Fibroblast of the conjunctiva (primary cell): ENCODE measurements around the gene PDCD2L.
"Not testable (repeated sequence)": the region's sequence is repeated elsewhere in the genome, so short reads cannot be mapped to it uniquely, and the experiment has no call there.

Source experiments
- DNase-seq: peaks from one replicate; pipeline ENCODE4 v3.0.0-alpha.2; 2010; ENCODE audit warnings: low read depth

Gene PDCD2L, protein sequence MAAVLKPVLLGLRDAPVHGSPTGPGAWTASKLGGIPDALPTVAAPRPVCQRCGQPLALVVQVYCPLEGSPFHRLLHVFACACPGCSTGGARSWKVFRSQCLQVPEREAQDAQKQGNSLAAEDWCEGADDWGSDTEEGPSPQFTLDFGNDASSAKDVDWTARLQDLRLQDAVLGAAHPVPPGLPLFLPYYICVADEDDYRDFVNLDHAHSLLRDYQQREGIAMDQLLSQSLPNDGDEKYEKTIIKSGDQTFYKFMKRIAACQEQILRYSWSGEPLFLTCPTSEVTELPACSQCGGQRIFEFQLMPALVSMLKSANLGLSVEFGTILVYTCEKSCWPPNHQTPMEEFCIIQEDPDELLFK

GRCh38 chr19:34404109-34404909 is at the start of gene PDCD2L:
Gene PDCD2L, plus strand, starts transcription at chr19:34404399. Its CDS starts 32 bp downstream, at chr19:34404431.
- peak; percentile 72 for DNase-seq

DNA sequence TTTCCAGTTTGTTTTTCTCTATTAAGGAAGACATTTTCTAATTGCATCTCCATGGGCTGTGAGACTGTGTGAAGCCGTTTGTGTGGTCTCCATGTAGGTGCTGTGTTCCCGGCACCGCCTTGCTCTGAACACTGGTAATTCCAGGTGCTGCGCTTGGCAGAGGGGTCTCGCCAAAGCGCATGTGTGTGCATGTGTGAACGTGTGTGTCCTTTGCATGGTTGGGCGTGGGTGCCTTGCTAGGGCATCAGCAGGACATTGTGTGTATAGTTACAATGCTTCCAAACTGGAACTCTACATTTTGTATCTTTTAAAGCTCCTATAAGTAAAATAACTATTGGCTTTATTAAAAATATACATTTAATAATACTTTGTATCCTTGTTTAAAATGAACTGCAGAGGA is 49.0 kb upstream of the PDCD2L start:
- DNase-seq = no peak

- no peak for DNase-seq
These were observed 47.3 kb upstream of the PDCD2L start for GRCh38 chr19:34356875-34357274.

GRCh38 chr19:34357431-34357830 is 46.8 kb upstream of the PDCD2L start:
- no peak for DNase-seq

DNA sequence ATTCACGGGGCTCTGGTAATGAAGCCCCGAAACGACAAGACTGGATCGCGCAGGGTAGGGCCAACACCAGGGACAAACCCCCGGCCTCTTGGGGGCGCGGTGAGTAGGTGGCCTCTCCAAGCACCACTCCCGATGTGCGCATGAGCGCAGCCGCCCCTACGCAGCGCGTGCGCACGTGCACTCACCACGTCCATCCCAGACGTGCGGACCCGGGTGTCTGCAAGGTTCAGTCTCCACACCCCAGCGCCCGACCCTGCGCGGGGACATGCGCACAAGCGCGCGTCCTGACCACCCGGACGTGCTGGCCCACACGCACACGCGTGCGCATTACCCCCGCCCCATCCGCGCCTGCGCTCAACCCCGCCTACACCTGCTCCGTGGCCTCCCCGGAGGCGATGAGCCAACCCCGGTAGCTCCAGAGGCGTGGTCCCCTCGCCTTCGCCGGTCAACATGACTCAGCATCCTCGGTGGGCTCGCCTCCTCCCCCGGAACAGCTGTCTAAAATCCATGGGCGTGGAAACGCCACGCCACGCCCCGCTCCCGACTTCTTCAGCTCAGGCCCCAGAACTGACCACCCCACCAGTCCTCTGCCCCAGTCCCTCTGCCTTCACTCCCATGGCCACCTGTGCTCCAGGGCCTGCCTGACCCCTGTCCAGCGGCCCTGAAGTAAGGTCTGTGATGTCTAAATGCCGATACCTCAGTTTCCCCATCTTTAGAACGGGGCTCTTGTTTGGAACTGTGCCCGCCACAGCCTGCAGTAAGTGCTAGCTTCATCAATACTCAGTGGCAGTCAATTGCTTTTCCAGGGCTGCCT is 44.9 kb upstream of the PDCD2L start:
- DNase-seq = peak; percentile 95

DNA sequence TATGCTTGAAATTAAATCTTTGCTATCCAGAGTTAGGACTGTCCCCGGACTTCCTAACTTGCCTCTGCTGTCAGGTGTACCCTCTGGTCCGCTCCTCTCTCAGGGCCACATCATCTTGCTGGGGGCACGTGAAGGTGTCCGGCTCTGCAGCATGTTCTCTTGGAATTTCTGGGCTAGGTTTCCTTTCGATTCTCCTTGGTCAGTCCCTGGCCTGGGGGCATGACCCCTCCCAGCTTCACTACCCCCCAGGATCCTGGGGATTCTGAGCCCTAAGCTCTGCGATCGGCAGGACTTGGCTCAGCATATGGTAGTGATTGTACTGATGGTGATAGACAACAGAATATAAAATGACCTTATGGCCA is 44.3 kb upstream of the PDCD2L start:
- DNase-seq = no peak

DNA sequence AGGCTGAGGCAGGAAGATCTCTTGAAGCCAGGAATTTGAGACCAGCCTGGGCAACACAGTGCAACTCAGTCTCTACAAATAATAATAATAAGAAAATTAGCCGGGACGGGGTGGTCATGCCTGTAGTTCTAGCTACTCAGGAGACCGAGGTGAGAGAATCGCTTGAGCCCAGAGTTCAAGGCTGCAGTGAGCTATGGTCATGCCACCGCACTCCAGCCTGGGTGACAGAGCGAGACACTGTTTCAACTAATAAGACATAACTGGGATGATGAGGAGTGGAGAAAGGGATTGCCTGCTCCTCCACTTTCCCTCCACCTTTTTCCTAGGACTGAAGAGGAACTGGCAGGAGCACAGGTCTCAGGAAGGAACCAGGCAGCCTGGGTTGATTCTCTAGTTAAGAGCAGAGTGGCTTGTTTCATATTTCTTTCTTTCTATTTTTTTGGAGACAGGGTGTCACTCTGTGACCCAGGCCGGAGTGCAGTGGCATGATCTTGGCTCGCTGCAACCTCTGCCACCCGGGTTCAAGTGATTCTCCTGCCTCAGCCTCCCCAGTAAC is 43.8 kb upstream of the PDCD2L start:
- DNase-seq = no peak

DNA sequence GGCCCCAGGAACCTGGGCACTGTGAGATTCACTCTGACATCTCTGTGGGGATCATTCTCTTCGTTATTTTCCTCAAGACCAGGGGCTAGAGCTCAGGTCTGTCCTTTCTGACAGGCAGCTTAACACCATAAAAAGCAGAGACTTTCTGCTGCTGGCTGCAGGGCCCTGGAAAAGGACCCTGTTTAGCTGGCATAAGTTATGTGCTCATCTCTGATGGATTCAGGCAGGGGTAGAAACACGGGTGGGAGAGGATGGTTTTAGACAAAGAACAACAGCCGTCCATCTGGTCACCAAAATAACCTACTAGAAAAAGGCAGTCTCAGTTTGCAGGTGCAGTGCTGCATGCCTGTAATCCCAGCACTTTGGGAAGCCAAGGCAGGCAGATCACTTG is 41.5 kb upstream of the PDCD2L start:
- DNase-seq = no peak

DNA sequence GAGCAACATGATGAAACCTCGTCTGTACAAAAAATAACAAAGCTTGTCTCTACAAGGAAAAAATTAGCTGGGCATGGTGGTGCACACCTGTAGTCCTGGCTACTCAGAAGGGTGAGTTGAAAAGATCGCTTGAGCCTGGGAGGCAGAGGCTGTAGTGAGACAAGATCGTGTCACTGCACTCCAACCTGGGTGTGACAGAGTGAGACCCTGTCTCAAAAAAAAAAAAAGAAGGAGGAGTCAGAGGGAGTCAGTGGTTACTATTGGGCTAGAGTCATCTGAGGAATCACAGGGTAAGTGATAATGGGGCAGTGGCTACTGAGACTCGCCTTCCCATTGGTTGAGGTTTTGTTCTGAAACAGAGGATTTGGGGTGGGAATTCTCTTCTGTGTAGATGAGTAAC is 41.1 kb upstream of the PDCD2L start:
- DNase-seq = no peak

GRCh38 chr19:34363930-34364329 is 40.3 kb upstream of the PDCD2L start:
- DNase-seq = no peak

GRCh38 chr19:34364462-34364829 is 39.8 kb upstream of the PDCD2L start:
- no peak for DNase-seq

DNA sequence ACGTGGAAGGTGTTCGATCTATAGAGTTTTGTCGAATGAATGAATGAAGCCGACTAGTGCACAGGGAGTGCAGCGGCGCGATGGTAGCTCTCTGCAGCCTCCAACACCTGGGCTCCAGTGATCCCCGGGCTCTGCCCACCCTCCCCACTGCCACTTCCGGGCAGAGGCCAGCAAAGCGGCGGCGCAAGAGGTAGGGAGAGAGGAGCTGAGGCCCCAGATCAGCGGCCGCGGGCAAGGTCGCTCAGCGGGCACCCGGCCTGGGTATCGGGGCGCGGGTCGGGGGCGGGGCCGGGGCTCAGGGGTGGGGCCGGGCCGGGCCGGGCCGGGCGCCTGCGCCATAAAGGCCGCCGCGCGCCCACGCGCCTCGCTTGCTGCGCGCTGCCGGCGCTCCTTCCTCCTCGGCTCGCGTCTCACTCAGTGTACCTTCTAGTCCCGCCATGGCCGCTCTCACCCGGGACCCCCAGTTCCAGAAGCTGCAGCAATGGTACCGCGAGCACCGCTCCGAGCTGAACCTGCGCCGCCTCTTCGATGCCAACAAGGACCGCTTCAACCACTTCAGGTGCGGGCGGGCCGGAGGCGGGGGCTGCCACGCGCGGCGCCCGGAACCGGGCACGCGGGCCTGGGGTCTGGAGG is 39.3 kb upstream of the PDCD2L start, which contains the start of gene GPI:
GPI (plus strand) TSS at position 367 of the 633 bp plus-strand sequence; CDS start at position 438, 71 bp downstream.
- DNase-seq = no peak

DNA sequence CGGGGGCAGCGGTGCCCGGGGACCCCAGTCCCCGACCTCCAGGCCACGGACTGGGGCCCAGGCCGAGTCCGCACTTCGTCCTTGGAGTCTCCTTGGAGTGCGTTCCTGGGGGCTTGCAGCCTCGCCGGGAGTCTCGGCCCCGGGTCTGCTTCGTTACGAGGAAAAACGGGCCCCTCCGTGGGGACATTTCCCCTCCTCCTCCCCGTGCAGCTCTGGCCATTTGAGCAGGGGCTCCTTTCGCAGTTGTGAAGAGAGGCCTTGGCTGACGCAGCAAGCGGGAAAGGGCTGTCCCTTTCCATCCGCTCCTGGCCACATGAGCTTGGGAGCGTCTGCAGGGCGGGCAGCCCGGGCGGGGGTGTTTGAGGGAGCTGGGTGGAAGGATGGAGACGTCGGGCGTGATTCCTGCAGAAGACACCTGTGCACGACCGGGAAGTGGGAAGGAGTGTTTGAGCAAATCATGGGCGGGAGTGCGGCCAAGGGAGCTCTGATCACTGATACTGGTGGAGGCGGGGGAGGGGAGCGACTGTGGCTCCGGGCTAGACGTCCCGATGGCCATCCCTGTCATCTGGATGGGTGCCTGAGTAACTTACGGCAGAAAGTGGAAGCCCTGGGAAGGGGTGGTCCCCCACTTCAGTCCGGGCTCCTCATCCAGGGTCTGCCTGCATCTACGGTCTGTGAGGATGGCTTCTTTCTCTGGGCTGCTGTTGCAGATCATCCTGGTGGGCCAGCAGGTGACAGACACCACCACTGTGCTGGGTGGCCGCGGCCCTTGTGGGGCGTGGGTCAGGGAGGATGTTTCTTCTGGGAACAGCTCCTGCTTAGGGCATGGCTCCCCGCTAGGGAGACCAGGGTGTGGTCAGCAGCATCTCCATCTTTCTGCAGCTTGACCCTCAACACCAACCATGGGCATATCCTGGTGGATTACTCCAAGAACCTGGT is 38.5 kb upstream of the PDCD2L start:
- no peak for DNase-seq

- DNase-seq = peak; percentile 36
These were observed 37.2 kb upstream of the PDCD2L start for GRCh38 chr19:34366738-34367623.

GRCh38 chr19:34367624-34367957 is 36.6 kb upstream of the PDCD2L start:
- DNase-seq = no peak

- DNase-seq = no peak
These were observed 35.9 kb upstream of the PDCD2L start for GRCh38 chr19:34368338-34368737.

DNA sequence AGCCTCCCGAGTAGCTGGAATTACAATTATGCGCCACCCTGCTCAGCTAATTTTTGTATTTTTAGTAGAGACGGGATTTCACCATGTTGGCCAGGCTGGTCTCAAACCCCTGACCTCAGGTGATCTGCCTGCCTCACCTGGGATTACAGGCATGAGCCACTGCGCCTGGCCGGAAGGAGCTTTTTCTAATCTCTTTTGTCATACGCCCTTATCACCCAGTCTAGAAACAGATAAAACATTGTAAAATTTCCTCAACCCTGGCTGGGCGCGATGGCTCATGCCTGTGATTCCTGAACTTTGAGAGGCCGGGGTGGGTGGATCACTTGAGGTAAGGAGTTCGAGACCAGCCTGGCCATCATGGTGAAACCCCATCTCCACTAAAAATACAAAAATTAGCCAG is 35.0 kb upstream of the PDCD2L start:
- not testable (repeated sequence) for DNase-seq

DNA sequence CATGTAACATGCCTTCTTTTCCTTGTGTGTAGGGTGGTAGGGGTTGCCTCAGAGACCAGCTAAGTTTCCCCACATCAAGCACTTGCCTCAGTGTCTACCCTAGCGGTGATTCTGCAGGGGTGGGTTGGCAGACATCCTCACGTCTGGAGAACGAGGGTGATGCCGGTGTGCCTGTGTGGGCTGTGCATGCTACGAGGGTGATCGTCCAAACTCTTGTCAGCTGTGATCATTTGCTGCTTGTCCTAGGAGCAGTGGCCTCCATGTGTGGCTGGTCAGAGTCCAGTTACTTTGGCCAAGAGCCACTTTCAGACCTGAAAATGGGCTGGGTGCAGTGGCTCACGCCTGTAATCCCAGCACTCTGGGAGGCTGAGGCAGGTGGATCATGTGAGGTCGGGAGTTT is 34.1 kb upstream of the PDCD2L start:
- DNase-seq = no peak

GRCh38 chr19:34370983-34371382 is 33.2 kb upstream of the PDCD2L start:
- DNase-seq = no peak
